H1 (cell line): ENCODE results near the gene RPS6KL1. TPM values are rescaled to one million over a fixed set of nuclear protein-coding genes. Genes with fewer than 3 reads are reported as not detected.

Experiments
- FOSL1 ChIP-seq: IDR thresholded peaks from 2 replicates; pipeline ENCODE4 v1.6.1; 2011; ENCODE audit warnings: mild to moderate bottlenecking, low read depth, low read length, moderate library complexity; ENCODE audit not compliant: insufficient read depth
- JUND ChIP-seq: IDR thresholded peaks from 2 replicates; pipeline ENCODE4 v1.6.1; 2011; ENCODE audit warnings: mild to moderate bottlenecking, improper control_type of control experiment, low read length
- SIN3A ChIP-seq, 2 experiments: IDR thresholded peaks in 1 of 2; conservative IDR thresholded peaks in 1 of 2; 2 replicates each; pipeline ENCODE4 v1.6.1; 2011 to 2012; ENCODE audit warnings: low read length in 2 of 2, improper control_type of control experiment in 1 of 2, low read depth in 1 of 2, mild to moderate bottlenecking in 1 of 2
- polyA plus RNA-seq, 7 experiments: library from polyadenylated mRNA; depleted of rRNA in 3 of 7; stranded (reverse) in 5 of 7; unstranded in 2 of 7; fragments of >200 nt in 5 of 7; fragments of 200-250 nt in 2 of 7; gene quantifications; 1 replicate in 5 of 7; 2 replicates in 1 of 7; 4 replicates in 1 of 7; pipeline versions ENCODE4 v1.2.1 to v1.2.3, GENCODE V29; 2011 to 2013; ENCODE audit warnings: missing spikeins in 2 of 7, mixed read lengths in 2 of 7
- total RNA-seq: library from RNA; stranded (reverse); fragmentation: NEBNext Ultra II Directional; extraction: Animal tissue kit (Norgen Biotek cat#: 25700); gene quantifications from 2 replicates; pipeline ENCODE4 v1.2.1, GENCODE V29; 2021

Gene RPS6KL1
- total and polyA plus RNA-seq, 2 of the 8 experiments (the other 6 are each of a cell fraction or from before 2014, with no cell fraction given) = 9.8 to 13.8 TPM

DNA sequence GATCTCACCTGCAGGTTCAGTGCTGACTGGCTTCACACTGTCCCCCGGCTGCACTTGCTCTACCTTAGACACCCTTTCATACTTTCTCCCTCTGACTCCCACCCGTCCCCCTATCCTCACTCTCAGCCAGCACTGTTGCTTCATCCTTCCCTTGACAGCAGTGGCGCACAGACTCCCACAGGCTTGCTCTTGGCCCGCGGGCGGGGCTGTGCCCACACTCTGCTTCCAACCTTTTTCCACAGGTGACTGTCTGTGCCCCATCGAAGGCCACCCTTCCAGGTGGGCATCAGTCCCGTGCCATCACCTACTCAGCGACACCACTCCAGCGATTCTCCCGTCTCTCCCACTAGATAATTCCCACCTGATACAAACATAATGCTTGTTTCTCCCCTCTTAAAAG is 1.0 kb upstream of the RPS6KL1 start (continued):
- no peak for TF ChIP-seq SIN3A (conservative IDR thresholded peaks at IDR 0.05 in 1 of 2, IDR thresholded peaks at IDR 0.05 in 1 of 2; ENCODE audit: low read depth in 1 of 2, low read length in 2 of 2)
- no peak for TF ChIP-seq JUND
- TF ChIP-seq FOSL1 = no peak
- TF ChIP-seq, all 59 proteins: peak for 0
